PC-9 (cell line): ENCODE data around the gene ID2. TPM values are rescaled to one million over a fixed set of nuclear protein-coding genes. Genes with fewer than 3 reads are reported as not detected.

Experiments used
- BruUV-seq: library from RNA; stranded (reverse); fragments of 400-500 nt; replicated peaks from 2 replicates; lab custom pipeline; 2021; lab: Mats Ljungman, UMichigan
- CTCF ChIA-PET: fragments of 300-600 bp; sonication (Branson Sonifier 250); formaldehyde crosslinking; loops from one replicate; lab custom pipeline; 2022; ENCODE audit warnings: antibody characterized with exemption; lab: Charles Lee
- POLR2A ChIA-PET: fragments of 300-600 bp; sonication (Branson Sonifier 250); formaldehyde crosslinking; loops from one replicate; lab custom pipeline; 2022; ENCODE audit warnings: antibody characterized with exemption; ENCODE audit not compliant: unreplicated experiment; lab: Charles Lee
- DNase-seq, 2 experiments: peaks; one replicate each; pipeline versions ENCODE4 v3.0.0 to v3.0.0-alpha.2; 2015 to 2022; ENCODE audit warnings: mixed read lengths in 1 of 2
- H2AFZ ChIP-seq: fragments of 200-600 bp; sonication (generic); 2 replicates; pipeline ENCODE4 v1.8.1; 2017; ENCODE audit warnings: antibody characterized with exemption
- H3F3A ChIP-seq: fragments of 200-600 bp; sonication (generic); 2 replicates; pipeline ENCODE4 v1.8.1; 2017; ENCODE audit warnings: antibody characterized with exemption, mild to moderate bottlenecking, low read depth; ENCODE audit not compliant: insufficient read depth
- H3K27ac ChIP-seq: fragments of 200-600 bp; sonication (generic); 2 replicates; pipeline ENCODE4 v1.6.1; 2016; ENCODE audit warnings: mixed run types
- H3K27me3 ChIP-seq: fragments of 200-600 bp; sonication (generic); 2 replicates; pipeline ENCODE4 v1.6.1; 2016; ENCODE audit warnings: low read depth, mixed run types; ENCODE audit not compliant: insufficient read depth
- H3K36me3 ChIP-seq: fragments of 200-600 bp; sonication (generic); 2 replicates; pipeline ENCODE4 v1.6.1; 2016; ENCODE audit warnings: low read depth, mixed run types
- H3K4me1 ChIP-seq: fragments of 200-600 bp; sonication (generic); replicated peaks from 2 replicates; pipeline ENCODE4 v1.6.1; 2016; ENCODE audit warnings: mixed run types; ENCODE audit not compliant: insufficient read depth
- H3K4me2 ChIP-seq: fragments of 200-600 bp; sonication (generic); 2 replicates; pipeline ENCODE4 v1.6.1; 2017; ENCODE audit warnings: mixed run types
- H3K4me3 ChIP-seq: fragments of 200-600 bp; sonication (generic); 2 replicates; pipeline ENCODE4 v1.6.1; 2016; ENCODE audit warnings: mixed run types
- H3K79me2 ChIP-seq: fragments of 200-600 bp; sonication (generic); 2 replicates; pipeline ENCODE4 v1.6.1; 2017; ENCODE audit warnings: low read depth, mixed run types
- H3K9me2 ChIP-seq: fragments of 200-600 bp; sonication (generic); 2 replicates; pipeline ENCODE4 v1.8.1; 2017; ENCODE audit warnings: mild to moderate bottlenecking; ENCODE audit not compliant: insufficient read depth
- H3K9me3 ChIP-seq: fragments of 200-600 bp; sonication (generic); 2 replicates; pipeline ENCODE4 v1.8.1; 2016; ENCODE audit warnings: low read depth; ENCODE audit not compliant: insufficient read depth
- H4K20me1 ChIP-seq: fragments of 200-600 bp; sonication (generic); 2 replicates; pipeline ENCODE4 v1.8.1; 2017; ENCODE audit not compliant: insufficient read depth
- CTCF ChIP-seq: fragments of 200-600 bp; sonication (generic); conservative IDR thresholded peaks from 2 replicates; pipeline ENCODE4 v1.6.1; 2017; ENCODE audit warnings: mixed run types, antibody characterized with exemption, mild to moderate bottlenecking, moderate library complexity
- EZH2 ChIP-seq: fragments of 200-600 bp; sonication (generic); IDR thresholded peaks from 2 replicates; pipeline ENCODE4 v1.8.0; 2017; ENCODE audit warnings: antibody characterized with exemption, low read depth
- intact Hi-C: fragments of 100-400 bp; cut with micrococcal nuclease; formaldehyde crosslinking; loops from one replicate; pipeline ENCODE4 v1.10.0; 2022; ENCODE audit not compliant: unreplicated experiment
- total RNA-seq: library from RNA; stranded (reverse); gene quantifications from 2 replicates; pipeline ENCODE4 v1.2.3, GENCODE V29; 2021

Gene ID2
- total RNA-seq, 1 experiment from 2014 or later = 0.61 TPM

- H3K4me2 ChIP-seq = no peak overlapping the region
- no TSS peak for BruUV-seq
- DNase-seq = no peak
- H3K27ac ChIP-seq = no peak overlapping the region
- no peaks in the 10 kb centered on the region for H3K79me2 ChIP-seq
- no peaks in the 10 kb centered on the region for H3K4me1 ChIP-seq
- intact Hi-C loops = no loop called here
- no peaks in the 10 kb centered on the region for H3K36me3 ChIP-seq
- peaks cover 50% of the 10 kb centered on the region for H3K27me3 ChIP-seq
- H2AFZ ChIP-seq = no peak overlapping the region
- no peak overlapping the region for H3K4me3 ChIP-seq
- no peaks in the 10 kb centered on the region for H3K9me2 ChIP-seq
- ChIA-PET CTCF (no interaction called here), POLR2A (no interaction called here)
- TF ChIP-seq EZH2 (no peak), CTCF (no peak)
- no peaks in the 10 kb centered on the region for H4K20me1 ChIP-seq
- H3K9me3 ChIP-seq = no peaks in the 10 kb centered on the region
- peaks cover 5% of the 10 kb centered on the region for H3F3A ChIP-seq
Observed at GRCh38 chr2:8648441-8649213, 33.2 kb upstream of the ID2 start.

- Histone ChIP-seq H3K4me1 (no peaks in the 10 kb centered on the region), H3K36me3 (no peaks in the 10 kb centered on the region), H4K20me1 (no peaks in the 10 kb centered on the region), H3K79me2 (no peaks in the 10 kb centered on the region), H2AFZ (no peak overlapping the region), H3F3A (peaks cover 5% of the 10 kb centered on the region), H3K27ac (no peak overlapping the region), H3K27me3 (peaks cover 50% of the 10 kb centered on the region), H3K4me3 (no peak overlapping the region), H3K4me2 (no peak overlapping the region), H3K9me3 (no peaks in the 10 kb centered on the region), H3K9me2 (no peaks in the 10 kb centered on the region)
- intact Hi-C loops = no loop called here
- DNase-seq = no peak
- ChIA-PET POLR2A (no interaction called here), CTCF (no interaction called here)
- BruUV-seq = no TSS peak
- no peak for TF ChIP-seq CTCF
- no peak for TF ChIP-seq EZH2
Observed at GRCh38 chr2:8649718-8650117, 32.1 kb upstream of the ID2 start.

- BruUV-seq = no TSS peak
- no peak for TF ChIP-seq EZH2
- TF ChIP-seq CTCF = no peak
Observed at GRCh38 chr2:8650256-8650655, 31.6 kb upstream of the ID2 start.

More at GRCh38 chr2:8650256-8650655, 31.6 kb upstream of the ID2 start:
- Histone ChIP-seq H3K9me3 (no peaks in the 10 kb centered on the region), H3K27ac (no peak overlapping the region), H2AFZ (no peak overlapping the region), H4K20me1 (no peaks in the 10 kb centered on the region), H3F3A (peaks cover 5% of the 10 kb centered on the region), H3K27me3 (peaks cover 50% of the 10 kb centered on the region), H3K4me1 (no peaks in the 10 kb centered on the region), H3K79me2 (no peaks in the 10 kb centered on the region), H3K4me3 (no peak overlapping the region), H3K9me2 (no peaks in the 10 kb centered on the region), H3K36me3 (no peaks in the 10 kb centered on the region), H3K4me2 (no peak overlapping the region)
- no peak for DNase-seq
- intact Hi-C loops = no loop called here
- POLR2A ChIA-PET = no interaction called here
- CTCF ChIA-PET = no interaction called here
